GM12878 (cell line): ENCODE data around the gene MARCHF2. TPM values are rescaled to one million over a fixed set of nuclear protein-coding genes. Genes with fewer than 3 reads are reported as not detected.

Experiments used
- SIX5 ChIP-seq: IDR thresholded peaks from 2 replicates; pipeline ENCODE4 v1.6.1; 2011; ENCODE audit warnings: mild to moderate bottlenecking, low read depth, low read length, moderate library complexity; ENCODE audit not compliant: severe bottlenecking
- polyA plus RNA-seq, 11 experiments: library from polyadenylated mRNA; depleted of rRNA in 4 of 11; unstranded in 6 of 11; stranded (reverse) in 5 of 11; fragments of >200 nt; fragmentation: Nextera tagmentation in 4 of 11; fragmentation: Illumina TruSeq in 1 of 11; extraction: Ambion mirVana in 4 of 11; extraction: Trizol in 1 of 11; gene quantifications; 1 replicate in 1 of 11; 2 replicates in 10 of 11; pipeline versions ENCODE4 v1.2.1 to v1.2.3, GENCODE V29; 2011 to 2016; ENCODE audit warnings: inconsistent platforms in 2 of 11, missing spikeins in 2 of 11, low read depth in 1 of 11
- total RNA-seq, 4 experiments: library from RNA; depleted of rRNA in 3 of 4; stranded (reverse); fragments of >200 nt in 3 of 4; fragmentation: Illumina TruSeq in 1 of 4; extraction: Trizol in 1 of 4; gene quantifications; 2 replicates each; pipeline versions ENCODE4 v1.2.1 to v1.2.3, GENCODE V29; 2013 to 2021
- TF ChIP-seq, protein P1 (sequence below): IDR thresholded peaks from 2 replicates; pipeline ENCODE4 v1.6.1; 2012; ENCODE audit warnings: improper control_type of control experiment, low read depth, low read length; ENCODE audit not compliant: insufficient replicate concordance
- TF ChIP-seq, protein P2 (sequence below): fragments of 450-650 bp; IDR thresholded peaks from 2 replicates; pipeline ENCODE4 v1.6.1; 2016; ENCODE audit warnings: mild to moderate bottlenecking, moderate library complexity, borderline replicate concordance

MARCHF2 gene
- total and polyA plus RNA-seq, 10 of the 15 experiments (the other 5 are each of a cell fraction or from before 2014, with no cell fraction given) = 1.6 to 30.3 (median 10.8) TPM

DNA sequence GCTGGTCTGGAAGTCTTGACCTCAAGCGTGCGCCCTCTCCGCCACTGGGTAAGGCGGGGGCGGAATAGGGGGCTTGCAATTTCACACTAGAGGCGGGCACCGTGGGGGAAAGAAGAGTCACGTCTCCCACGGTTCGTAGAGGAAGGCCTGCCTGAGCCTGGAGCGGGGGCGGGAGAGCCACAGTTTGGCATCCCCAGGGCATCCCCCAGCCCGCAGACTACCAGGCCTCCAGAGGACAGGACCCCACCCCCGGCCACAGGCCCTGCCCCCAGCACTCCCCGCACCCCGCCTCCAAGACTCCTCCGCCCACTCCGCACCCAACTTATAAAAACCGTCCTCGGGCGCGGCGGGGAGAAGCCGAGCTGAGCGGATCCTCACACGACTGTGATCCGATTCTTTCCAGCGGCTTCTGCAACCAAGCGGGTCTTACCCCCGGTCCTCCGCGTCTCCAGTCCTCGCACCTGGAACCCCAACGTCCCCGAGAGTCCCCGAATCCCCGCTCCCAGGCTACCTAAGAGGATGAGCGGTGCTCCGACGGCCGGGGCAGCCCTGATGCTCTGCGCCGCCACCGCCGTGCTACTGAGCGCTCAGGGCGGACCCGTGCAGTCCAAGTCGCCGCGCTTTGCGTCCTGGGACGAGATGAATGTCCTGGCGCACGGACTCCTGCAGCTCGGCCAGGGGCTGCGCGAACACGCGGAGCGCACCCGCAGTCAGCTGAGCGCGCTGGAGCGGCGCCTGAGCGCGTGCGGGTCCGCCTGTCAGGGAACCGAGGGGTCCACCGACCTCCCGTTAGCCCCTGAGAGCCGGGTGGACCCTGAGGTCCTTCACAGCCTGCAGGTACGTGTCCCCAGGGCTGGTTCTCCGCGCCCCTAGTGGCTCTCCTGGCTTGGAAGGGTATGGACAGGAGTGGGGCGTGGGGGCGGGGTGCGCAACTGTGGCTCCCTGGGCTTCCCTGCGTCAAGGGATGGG lies 49.0 kb upstream of the MARCHF2 start, which contains the start of gene ANGPTL4 (continued):
- TF ChIP-seq, protein P1, sequence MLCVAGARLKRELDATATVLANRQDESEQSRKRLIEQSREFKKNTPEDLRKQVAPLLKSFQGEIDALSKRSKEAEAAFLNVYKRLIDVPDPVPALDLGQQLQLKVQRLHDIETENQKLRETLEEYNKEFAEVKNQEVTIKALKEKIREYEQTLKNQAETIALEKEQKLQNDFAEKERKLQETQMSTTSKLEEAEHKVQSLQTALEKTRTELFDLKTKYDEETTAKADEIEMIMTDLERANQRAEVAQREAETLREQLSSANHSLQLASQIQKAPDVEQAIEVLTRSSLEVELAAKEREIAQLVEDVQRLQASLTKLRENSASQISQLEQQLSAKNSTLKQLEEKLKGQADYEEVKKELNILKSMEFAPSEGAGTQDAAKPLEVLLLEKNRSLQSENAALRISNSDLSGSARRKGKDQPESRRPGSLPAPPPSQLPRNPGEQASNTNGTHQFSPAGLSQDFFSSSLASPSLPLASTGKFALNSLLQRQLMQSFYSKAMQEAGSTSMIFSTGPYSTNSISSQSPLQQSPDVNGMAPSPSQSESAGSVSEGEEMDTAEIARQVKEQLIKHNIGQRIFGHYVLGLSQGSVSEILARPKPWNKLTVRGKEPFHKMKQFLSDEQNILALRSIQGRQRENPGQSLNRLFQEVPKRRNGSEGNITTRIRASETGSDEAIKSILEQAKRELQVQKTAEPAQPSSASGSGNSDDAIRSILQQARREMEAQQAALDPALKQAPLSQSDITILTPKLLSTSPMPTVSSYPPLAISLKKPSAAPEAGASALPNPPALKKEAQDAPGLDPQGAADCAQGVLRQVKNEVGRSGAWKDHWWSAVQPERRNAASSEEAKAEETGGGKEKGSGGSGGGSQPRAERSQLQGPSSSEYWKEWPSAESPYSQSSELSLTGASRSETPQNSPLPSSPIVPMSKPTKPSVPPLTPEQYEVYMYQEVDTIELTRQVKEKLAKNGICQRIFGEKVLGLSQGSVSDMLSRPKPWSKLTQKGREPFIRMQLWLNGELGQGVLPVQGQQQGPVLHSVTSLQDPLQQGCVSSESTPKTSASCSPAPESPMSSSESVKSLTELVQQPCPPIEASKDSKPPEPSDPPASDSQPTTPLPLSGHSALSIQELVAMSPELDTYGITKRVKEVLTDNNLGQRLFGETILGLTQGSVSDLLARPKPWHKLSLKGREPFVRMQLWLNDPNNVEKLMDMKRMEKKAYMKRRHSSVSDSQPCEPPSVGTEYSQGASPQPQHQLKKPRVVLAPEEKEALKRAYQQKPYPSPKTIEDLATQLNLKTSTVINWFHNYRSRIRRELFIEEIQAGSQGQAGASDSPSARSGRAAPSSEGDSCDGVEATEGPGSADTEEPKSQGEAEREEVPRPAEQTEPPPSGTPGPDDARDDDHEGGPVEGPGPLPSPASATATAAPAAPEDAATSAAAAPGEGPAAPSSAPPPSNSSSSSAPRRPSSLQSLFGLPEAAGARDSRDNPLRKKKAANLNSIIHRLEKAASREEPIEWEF = no peak
- TF ChIP-seq SIX5 = no peak
- TF ChIP-seq, protein P2, sequence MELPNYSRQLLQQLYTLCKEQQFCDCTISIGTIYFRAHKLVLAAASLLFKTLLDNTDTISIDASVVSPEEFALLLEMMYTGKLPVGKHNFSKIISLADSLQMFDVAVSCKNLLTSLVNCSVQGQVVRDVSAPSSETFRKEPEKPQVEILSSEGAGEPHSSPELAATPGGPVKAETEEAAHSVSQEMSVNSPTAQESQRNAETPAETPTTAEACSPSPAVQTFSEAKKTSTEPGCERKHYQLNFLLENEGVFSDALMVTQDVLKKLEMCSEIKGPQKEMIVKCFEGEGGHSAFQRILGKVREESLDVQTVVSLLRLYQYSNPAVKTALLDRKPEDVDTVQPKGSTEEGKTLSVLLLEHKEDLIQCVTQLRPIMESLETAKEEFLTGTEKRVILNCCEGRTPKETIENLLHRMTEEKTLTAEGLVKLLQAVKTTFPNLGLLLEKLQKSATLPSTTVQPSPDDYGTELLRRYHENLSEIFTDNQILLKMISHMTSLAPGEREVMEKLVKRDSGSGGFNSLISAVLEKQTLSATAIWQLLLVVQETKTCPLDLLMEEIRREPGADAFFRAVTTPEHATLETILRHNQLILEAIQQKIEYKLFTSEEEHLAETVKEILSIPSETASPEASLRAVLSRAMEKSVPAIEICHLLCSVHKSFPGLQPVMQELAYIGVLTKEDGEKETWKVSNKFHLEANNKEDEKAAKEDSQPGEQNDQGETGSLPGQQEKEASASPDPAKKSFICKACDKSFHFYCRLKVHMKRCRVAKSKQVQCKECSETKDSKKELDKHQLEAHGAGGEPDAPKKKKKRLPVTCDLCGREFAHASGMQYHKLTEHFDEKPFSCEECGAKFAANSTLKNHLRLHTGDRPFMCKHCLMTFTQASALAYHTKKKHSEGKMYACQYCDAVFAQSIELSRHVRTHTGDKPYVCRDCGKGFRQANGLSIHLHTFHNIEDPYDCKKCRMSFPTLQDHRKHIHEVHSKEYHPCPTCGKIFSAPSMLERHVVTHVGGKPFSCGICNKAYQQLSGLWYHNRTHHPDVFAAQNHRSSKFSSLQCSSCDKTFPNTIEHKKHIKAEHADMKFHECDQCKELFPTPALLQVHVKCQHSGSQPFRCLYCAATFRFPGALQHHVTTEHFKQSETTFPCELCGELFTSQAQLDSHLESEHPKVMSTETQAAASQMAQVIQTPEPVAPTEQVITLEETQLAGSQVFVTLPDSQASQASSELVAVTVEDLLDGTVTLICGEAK = no peak
- TF ChIP-seq, all 136 proteins: peak for 6
